HEK293 (cell line): ENCODE data around the gene CEP170B.

Experiments
- CTCF ChIA-PET: fragments of 350-600 bp; formaldehyde crosslinking; extraction: SDS; loops from one replicate; lab custom pipeline; 2021; ENCODE audit warnings: antibody characterized with exemption; lab: Yijun Ruan, JAX
- POLR2A ChIA-PET: fragments of 300-600 bp; formaldehyde crosslinking; extraction: SDS; loops from one replicate; lab custom pipeline; 2020; ENCODE audit warnings: antibody characterized with exemption, inconsistent platforms; lab: Yijun Ruan, JAX
- H3K27ac ChIP-seq: fragments of 200-500 bp; sonication (Bioruptor generic); 2 replicates; pipeline ENCODE4 v1.5.1; 2014; ENCODE audit warnings: low read depth, low read length, control low read depth, inconsistent platforms; ENCODE audit errors: extremely low read depth
- H3K36me3 ChIP-seq, 2 experiments: fragments of 200-500 bp in 1 of 2; sonication (Bioruptor generic) in 1 of 2; 1 replicate in 1 of 2; 2 replicates in 1 of 2; pipeline ENCODE4 v1.5.1; 2014 to 2017; ENCODE audit warnings: inconsistent platforms in 2 of 2, low read length in 2 of 2; ENCODE audit not compliant: control insufficient read depth in 2 of 2, insufficient read depth in 1 of 2
- H3K4me1 ChIP-seq: fragments of 200-500 bp; sonication (Bioruptor generic); 2 replicates; pipeline ENCODE4 v1.5.1; 2014; ENCODE audit warnings: mild to moderate bottlenecking, low read length, inconsistent platforms; ENCODE audit not compliant: control insufficient read depth, insufficient read depth
- H3K4me3 ChIP-seq: 2 replicates; pipeline ENCODE4 v1.5.1; 2011; ENCODE audit warnings: low read depth, mild to moderate bottlenecking, control low read depth, low read length, moderate library complexity
- H3K9me3 ChIP-seq: fragments of 200-500 bp; sonication (Bioruptor generic); 2 replicates; pipeline ENCODE4 v1.5.1; 2014; ENCODE audit warnings: low read depth, low read length, inconsistent platforms; ENCODE audit not compliant: control insufficient read depth, insufficient read depth
- GLIS1 ChIP-seq: fragments of 450-650 bp; formaldehyde crosslinking; IDR thresholded peaks from 2 replicates; pipeline ENCODE4 v1.5.1; 2016; ENCODE audit warnings: missing biosample characterization, missing genetic modification characterization
- KLF7 ChIP-seq: fragments of 450-650 bp; formaldehyde crosslinking; IDR thresholded peaks from 2 replicates; pipeline ENCODE4 v1.5.1; 2016; ENCODE audit warnings: missing biosample characterization, missing genetic modification characterization, borderline replicate concordance
- OSR2 ChIP-seq: fragments of 450-650 bp; formaldehyde crosslinking; IDR thresholded peaks from 2 replicates; pipeline ENCODE4 v1.5.1; 2016; ENCODE audit warnings: missing biosample characterization, missing genetic modification characterization
- PRDM1 ChIP-seq: fragments of 450-650 bp; formaldehyde crosslinking; IDR thresholded peaks from 2 replicates; pipeline ENCODE4; 2016; ENCODE audit warnings: missing biosample characterization, missing genetic modification characterization
- ZBTB20 ChIP-seq: fragments of 450-650 bp; formaldehyde crosslinking; IDR thresholded peaks from 2 replicates; pipeline ENCODE4 v1.5.1; 2016; ENCODE audit warnings: missing biosample characterization, missing genetic modification characterization
- ZFP3 ChIP-seq: fragments of 450-650 bp; formaldehyde crosslinking; IDR thresholded peaks from 2 replicates; pipeline ENCODE4 v1.5.1; 2016; ENCODE audit warnings: low read depth, missing biosample characterization, missing genetic modification characterization
- ZFP69B ChIP-seq: fragments of 450-650 bp; formaldehyde crosslinking; IDR thresholded peaks from 2 replicates; pipeline ENCODE4 v1.5.1; 2016; ENCODE audit warnings: missing biosample characterization, missing genetic modification characterization
- ZIC2 ChIP-seq: fragments of 450-650 bp; formaldehyde crosslinking; IDR thresholded peaks from 2 replicates; pipeline ENCODE4 v1.5.1; 2016; ENCODE audit warnings: missing biosample characterization, missing genetic modification characterization
- ZNF19 ChIP-seq: fragments of 450-650 bp; formaldehyde crosslinking; IDR thresholded peaks from 2 replicates; pipeline ENCODE4; 2016; ENCODE audit warnings: missing biosample characterization, missing genetic modification characterization, low read depth
- ZNF221 ChIP-seq: fragments of 450-650 bp; formaldehyde crosslinking; IDR thresholded peaks from 2 replicates; pipeline ENCODE4 v1.5.1; 2017; ENCODE audit warnings: missing biosample characterization, missing genetic modification characterization, borderline replicate concordance
- ZNF292 ChIP-seq: fragments of 450-650 bp; formaldehyde crosslinking; IDR thresholded peaks from 2 replicates; pipeline ENCODE4 v1.5.1; 2016; ENCODE audit warnings: low read depth, missing biosample characterization, missing genetic modification characterization, borderline replicate concordance
- ZNF341 ChIP-seq: fragments of 450-650 bp; formaldehyde crosslinking; IDR thresholded peaks from 2 replicates; pipeline ENCODE4; 2016; ENCODE audit warnings: low read depth, missing biosample characterization, missing genetic modification characterization
- ZNF391 ChIP-seq: fragments of 450-650 bp; formaldehyde crosslinking; IDR thresholded peaks from 2 replicates; pipeline ENCODE4 v1.5.1; 2016; ENCODE audit warnings: low read depth, missing biosample characterization, missing genetic modification characterization, borderline replicate concordance
- ZNF394 ChIP-seq: fragments of 450-650 bp; formaldehyde crosslinking; IDR thresholded peaks from 2 replicates; pipeline ENCODE4 v1.5.1; 2016; ENCODE audit warnings: missing biosample characterization, missing genetic modification characterization, mild to moderate bottlenecking, moderate library complexity, borderline replicate concordance
- ZNF398 ChIP-seq: fragments of 450-650 bp; formaldehyde crosslinking; IDR thresholded peaks from 2 replicates; pipeline ENCODE4 v1.5.1; 2017; ENCODE audit warnings: missing biosample characterization, missing genetic modification characterization
- ZNF423 ChIP-seq: fragments of 450-650 bp; formaldehyde crosslinking; IDR thresholded peaks from 2 replicates; pipeline ENCODE4 v1.5.1; 2016; ENCODE audit warnings: missing biosample characterization, missing genetic modification characterization
- ZNF510 ChIP-seq: fragments of 450-650 bp; formaldehyde crosslinking; IDR thresholded peaks from 2 replicates; pipeline ENCODE4 v1.5.1; 2018; ENCODE audit warnings: mild to moderate bottlenecking, missing genetic modification characterization, missing biosample characterization; ENCODE audit not compliant: insufficient replicate concordance
- ZNF549 ChIP-seq: fragments of 450-650 bp; IDR thresholded peaks from 2 replicates; pipeline ENCODE4 v1.5.1; 2018; ENCODE audit warnings: missing biosample characterization, missing genetic modification characterization, mild to moderate bottlenecking, inconsistent platforms, moderate library complexity
- ZNF670 ChIP-seq: fragments of 450-650 bp; formaldehyde crosslinking; IDR thresholded peaks from 2 replicates; pipeline ENCODE4 v1.5.1; 2016; ENCODE audit warnings: missing biosample characterization, missing genetic modification characterization, low read depth
- ZNF792 ChIP-seq: fragments of 450-650 bp; formaldehyde crosslinking; IDR thresholded peaks from 2 replicates; pipeline ENCODE4 v1.5.1; 2016; ENCODE audit warnings: missing biosample characterization, missing genetic modification characterization
- ZNF843 ChIP-seq: fragments of 450-650 bp; formaldehyde crosslinking; IDR thresholded peaks from 2 replicates; pipeline ENCODE4 v1.5.1; 2016; ENCODE audit warnings: missing biosample characterization, missing genetic modification characterization
- ZSCAN23 ChIP-seq: fragments of 450-650 bp; formaldehyde crosslinking; IDR thresholded peaks from 2 replicates; pipeline ENCODE4 v1.5.1; 2016; ENCODE audit warnings: missing biosample characterization, missing genetic modification characterization
- TF ChIP-seq, protein P1 (sequence below): fragments of 450-650 bp; formaldehyde crosslinking; IDR thresholded peaks from 2 replicates; pipeline ENCODE4 v1.5.0; 2017; ENCODE audit warnings: missing biosample characterization, missing genetic modification characterization, borderline replicate concordance
- TF ChIP-seq, protein P2 (sequence below): fragments of 450-650 bp; formaldehyde crosslinking; IDR thresholded peaks from 2 replicates; pipeline ENCODE4 v1.5.1; 2016; ENCODE audit warnings: missing biosample characterization, missing genetic modification characterization, borderline replicate concordance

The CEP170B gene

DNA sequence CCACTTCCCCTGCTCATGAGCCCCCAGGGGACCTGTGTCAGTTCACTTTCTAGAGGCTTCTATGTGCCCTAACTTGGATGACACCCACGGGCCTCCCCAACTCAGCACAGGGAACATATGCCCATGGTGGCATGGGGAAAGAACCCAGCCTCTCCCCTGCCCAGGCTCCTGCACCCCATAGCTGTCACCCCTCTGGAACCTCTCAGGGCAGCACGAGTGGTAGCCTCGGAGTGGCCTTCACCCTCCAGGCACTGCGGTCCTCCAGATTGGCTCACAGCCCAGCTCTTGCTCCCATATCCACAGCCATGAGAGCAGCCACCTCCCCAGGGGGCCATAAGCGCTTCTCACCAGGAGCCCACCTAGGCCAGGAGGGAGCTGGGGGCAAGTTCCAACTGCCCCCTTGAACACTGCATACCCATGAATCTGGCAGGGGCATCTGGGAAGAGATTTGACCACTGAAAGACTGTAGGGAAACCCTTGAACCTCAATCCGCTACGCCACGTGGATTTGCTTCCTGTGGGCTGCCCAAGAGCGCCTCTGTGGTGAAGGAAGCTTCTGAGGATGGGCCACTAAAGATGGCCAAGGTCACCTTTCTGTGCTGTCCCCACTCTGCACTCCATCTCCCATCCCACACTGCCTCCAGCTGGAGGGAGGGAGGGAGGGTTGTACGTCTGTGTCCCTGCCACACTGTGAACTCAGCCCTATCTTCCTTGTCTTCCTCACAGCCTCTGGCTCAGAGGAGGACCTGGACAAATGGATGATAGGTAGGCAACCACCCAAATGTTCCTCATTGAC is 71.5 kb downstream of the CEP170B start:
- ChIA-PET POLR2A (no interaction called here), CTCF (interaction anchor here (1.1 to 1.2 kb wide), 2 partner anchors 109 to 153 kb away, joined by 3 to 4 read pairs; no protein-coding TSS in a partner anchor)
- TF ChIP-seq ZNF670 (tag by site-specific recombination) (no peak), ZNF792 (tag by site-specific recombination) (no peak), ZNF843 (no peak), ZIC2 (tag by site-specific recombination) (0 out of 2 replicates have a peak, but pooled peaks have one; percentile 7)
- Histone ChIP-seq H3K4me3 (no peak overlapping the region), H3K9me3 (no peaks in the 10 kb centered on the region), H3K4me1 (no peaks in the 10 kb centered on the region), H3K36me3 (no peaks in the 10 kb centered on the region), H3K27ac (no peak overlapping the region)

DNA sequence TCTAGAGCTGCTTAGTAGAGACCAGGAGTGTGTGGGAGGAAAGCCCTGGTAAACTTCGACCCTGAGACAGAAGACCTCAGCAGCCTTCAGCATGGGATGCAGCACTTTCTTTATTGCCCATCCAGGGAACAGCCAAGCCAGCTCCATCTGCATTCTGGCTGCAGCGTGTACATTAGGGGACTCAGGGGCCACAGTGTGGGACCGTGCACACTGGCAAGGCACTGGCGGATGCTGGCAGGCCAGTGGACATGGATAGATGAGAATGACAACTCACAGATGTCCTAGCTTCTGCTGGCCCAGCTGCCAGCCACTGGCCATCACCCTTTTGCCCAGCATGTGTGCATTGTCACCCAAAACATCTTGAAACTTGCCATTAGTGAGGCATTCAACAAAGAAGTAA is 72.1 kb downstream of the CEP170B start:
- Histone ChIP-seq H3K4me1 (no peaks in the 10 kb centered on the region), H3K9me3 (no peaks in the 10 kb centered on the region), H3K27ac (no peak overlapping the region), H3K36me3 (no peaks in the 10 kb centered on the region), H3K4me3 (no peak overlapping the region)
- POLR2A ChIA-PET, result no interaction called here
- TF ChIP-seq ZNF510 (tag by site-specific recombination), result no peak
- TF ChIP-seq ZNF391 (tag by site-specific recombination), result no peak
- TF ChIP-seq ZNF341 (tag by site-specific recombination), result no peak
- TF ChIP-seq ZNF398 (tag by site-specific recombination), result no peak
- TF ChIP-seq, protein P1, sequence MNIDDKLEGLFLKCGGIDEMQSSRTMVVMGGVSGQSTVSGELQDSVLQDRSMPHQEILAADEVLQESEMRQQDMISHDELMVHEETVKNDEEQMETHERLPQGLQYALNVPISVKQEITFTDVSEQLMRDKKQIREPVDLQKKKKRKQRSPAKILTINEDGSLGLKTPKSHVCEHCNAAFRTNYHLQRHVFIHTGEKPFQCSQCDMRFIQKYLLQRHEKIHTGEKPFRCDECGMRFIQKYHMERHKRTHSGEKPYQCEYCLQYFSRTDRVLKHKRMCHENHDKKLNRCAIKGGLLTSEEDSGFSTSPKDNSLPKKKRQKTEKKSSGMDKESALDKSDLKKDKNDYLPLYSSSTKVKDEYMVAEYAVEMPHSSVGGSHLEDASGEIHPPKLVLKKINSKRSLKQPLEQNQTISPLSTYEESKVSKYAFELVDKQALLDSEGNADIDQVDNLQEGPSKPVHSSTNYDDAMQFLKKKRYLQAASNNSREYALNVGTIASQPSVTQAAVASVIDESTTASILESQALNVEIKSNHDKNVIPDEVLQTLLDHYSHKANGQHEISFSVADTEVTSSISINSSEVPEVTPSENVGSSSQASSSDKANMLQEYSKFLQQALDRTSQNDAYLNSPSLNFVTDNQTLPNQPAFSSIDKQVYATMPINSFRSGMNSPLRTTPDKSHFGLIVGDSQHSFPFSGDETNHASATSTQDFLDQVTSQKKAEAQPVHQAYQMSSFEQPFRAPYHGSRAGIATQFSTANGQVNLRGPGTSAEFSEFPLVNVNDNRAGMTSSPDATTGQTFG, result no peak
- TF ChIP-seq ZNF19 (tag by site-specific recombination), result no peak
- no peak for TF ChIP-seq KLF7 (tag by site-specific recombination)
- TF ChIP-seq ZFP69B, result no peak
- TF ChIP-seq ZNF423 (tag by site-specific recombination), result no peak
- TF ChIP-seq OSR2 (tag by site-specific recombination), result no peak
- no peak for TF ChIP-seq ZFP3 (tag by site-specific recombination)
- no peak for TF ChIP-seq ZNF292 (tag by site-specific recombination)
- TF ChIP-seq, protein P2, sequence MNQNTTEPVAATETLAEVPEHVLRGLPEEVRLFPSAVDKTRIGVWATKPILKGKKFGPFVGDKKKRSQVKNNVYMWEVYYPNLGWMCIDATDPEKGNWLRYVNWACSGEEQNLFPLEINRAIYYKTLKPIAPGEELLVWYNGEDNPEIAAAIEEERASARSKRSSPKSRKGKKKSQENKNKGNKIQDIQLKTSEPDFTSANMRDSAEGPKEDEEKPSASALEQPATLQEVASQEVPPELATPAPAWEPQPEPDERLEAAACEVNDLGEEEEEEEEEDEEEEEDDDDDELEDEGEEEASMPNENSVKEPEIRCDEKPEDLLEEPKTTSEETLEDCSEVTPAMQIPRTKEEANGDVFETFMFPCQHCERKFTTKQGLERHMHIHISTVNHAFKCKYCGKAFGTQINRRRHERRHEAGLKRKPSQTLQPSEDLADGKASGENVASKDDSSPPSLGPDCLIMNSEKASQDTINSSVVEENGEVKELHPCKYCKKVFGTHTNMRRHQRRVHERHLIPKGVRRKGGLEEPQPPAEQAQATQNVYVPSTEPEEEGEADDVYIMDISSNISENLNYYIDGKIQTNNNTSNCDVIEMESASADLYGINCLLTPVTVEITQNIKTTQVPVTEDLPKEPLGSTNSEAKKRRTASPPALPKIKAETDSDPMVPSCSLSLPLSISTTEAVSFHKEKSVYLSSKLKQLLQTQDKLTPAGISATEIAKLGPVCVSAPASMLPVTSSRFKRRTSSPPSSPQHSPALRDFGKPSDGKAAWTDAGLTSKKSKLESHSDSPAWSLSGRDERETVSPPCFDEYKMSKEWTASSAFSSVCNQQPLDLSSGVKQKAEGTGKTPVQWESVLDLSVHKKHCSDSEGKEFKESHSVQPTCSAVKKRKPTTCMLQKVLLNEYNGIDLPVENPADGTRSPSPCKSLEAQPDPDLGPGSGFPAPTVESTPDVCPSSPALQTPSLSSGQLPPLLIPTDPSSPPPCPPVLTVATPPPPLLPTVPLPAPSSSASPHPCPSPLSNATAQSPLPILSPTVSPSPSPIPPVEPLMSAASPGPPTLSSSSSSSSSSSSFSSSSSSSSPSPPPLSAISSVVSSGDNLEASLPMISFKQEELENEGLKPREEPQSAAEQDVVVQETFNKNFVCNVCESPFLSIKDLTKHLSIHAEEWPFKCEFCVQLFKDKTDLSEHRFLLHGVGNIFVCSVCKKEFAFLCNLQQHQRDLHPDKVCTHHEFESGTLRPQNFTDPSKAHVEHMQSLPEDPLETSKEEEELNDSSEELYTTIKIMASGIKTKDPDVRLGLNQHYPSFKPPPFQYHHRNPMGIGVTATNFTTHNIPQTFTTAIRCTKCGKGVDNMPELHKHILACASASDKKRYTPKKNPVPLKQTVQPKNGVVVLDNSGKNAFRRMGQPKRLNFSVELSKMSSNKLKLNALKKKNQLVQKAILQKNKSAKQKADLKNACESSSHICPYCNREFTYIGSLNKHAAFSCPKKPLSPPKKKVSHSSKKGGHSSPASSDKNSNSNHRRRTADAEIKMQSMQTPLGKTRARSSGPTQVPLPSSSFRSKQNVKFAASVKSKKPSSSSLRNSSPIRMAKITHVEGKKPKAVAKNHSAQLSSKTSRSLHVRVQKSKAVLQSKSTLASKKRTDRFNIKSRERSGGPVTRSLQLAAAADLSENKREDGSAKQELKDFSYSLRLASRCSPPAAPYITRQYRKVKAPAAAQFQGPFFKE (tag by site-specific recombination), result no peak
- TF ChIP-seq ZBTB20, result no peak
- no peak for TF ChIP-seq ZNF394 (tag by site-specific recombination)
- no peak for TF ChIP-seq ZNF549 (tag by site-specific recombination)
- no peak for TF ChIP-seq ZSCAN23 (tag by site-specific recombination)
- TF ChIP-seq ZNF221, result no peak
- TF ChIP-seq GLIS1 (tag by site-specific recombination), result no peak
- TF ChIP-seq PRDM1 (tag by site-specific recombination), result no peak
- CTCF ChIA-PET, result interaction anchor here (1.2 kb wide), 2 partner anchors 41 to 153 kb away, joined by 4 to 5 read pairs; no protein-coding TSS in a partner anchor
